HPDE6-E6E7 (cell line): Measurements from ENCODE around the gene TMEM255A.

Experiments used
- DNase-seq: peaks from one replicate; pipeline ENCODE4 v3.0.0; 2011; ENCODE audit warnings: missing footprints; ENCODE audit errors: extremely low spot score

Gene TMEM255A

GRCh38 chrX:120269373-120270035 is 41.8 kb downstream of the TMEM255A start:
- DNase-seq: peak; percentile 31

DNA sequence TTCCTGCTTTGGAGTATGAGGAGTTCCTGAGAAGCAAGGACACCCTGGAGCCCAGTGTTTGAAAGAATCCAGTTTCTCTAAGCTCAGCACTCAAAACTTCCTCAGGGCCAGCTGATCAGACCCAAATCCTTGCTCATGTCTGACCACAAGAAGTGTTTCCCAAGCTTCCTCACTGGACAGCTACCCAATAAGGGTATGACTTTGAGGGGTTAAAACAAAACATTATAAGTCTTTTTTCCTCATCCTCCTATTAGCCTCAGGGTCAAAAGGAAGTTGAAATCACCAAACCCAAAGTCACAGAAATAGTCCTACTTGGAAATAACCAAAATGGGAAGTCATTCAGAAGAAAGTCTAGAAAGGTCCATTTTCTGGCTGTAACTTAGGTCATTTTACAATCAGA is 46.9 kb downstream of the TMEM255A start:
- DNase-seq: no peak

DNA sequence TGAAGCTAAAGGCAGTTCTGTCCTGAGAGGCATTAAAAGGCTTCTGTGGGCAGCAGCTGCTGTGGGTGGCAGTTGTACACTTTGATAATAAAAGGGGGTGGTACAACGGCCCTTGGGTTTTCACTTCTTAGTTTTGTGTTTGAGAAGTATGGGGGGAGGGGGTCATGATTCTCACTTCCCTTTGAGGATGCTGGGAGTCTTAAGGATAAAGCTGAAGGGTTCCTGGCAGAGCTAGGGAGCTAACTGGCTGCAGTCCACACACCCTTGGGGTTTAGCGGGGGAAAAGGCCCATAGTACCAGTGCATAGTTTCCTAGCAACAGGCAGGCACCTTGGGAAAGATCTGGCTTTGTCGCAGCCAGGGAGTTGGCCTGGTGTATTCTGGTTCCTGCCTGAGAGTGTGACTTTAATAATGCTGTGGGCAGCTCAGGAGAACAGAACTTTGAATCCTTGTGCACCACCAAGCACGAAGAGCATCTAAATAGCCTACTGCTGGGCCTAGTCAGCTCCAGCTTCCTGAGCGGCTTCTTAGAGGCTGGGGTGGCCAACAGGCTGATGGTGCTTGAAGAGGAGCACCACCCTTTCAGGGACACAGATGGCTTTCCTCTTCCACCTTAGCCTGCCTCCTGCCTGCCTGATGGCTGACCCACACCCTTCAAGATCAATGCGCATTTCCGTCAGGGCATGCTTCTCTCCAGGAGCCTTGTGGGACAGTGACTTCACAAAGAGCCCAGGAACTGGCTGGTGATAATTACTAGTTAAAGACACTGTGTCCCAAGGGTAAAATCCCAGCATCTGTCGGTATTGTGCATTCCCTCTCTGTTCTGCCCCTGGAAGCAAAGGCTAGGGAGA is 48.2 kb downstream of the TMEM255A start:
- no peak for DNase-seq

- DNase-seq: peak; percentile 66
Observed at GRCh38 chrX:120260369-120260768, 50.9 kb downstream of the TMEM255A start.

- DNase-seq: no peak
Observed at GRCh38 chrX:120253784-120254183, 57.5 kb downstream of the TMEM255A start.

- DNase-seq: no peak
Observed at GRCh38 chrX:120251471-120252011, 59.7 kb downstream of the TMEM255A start.

DNA sequence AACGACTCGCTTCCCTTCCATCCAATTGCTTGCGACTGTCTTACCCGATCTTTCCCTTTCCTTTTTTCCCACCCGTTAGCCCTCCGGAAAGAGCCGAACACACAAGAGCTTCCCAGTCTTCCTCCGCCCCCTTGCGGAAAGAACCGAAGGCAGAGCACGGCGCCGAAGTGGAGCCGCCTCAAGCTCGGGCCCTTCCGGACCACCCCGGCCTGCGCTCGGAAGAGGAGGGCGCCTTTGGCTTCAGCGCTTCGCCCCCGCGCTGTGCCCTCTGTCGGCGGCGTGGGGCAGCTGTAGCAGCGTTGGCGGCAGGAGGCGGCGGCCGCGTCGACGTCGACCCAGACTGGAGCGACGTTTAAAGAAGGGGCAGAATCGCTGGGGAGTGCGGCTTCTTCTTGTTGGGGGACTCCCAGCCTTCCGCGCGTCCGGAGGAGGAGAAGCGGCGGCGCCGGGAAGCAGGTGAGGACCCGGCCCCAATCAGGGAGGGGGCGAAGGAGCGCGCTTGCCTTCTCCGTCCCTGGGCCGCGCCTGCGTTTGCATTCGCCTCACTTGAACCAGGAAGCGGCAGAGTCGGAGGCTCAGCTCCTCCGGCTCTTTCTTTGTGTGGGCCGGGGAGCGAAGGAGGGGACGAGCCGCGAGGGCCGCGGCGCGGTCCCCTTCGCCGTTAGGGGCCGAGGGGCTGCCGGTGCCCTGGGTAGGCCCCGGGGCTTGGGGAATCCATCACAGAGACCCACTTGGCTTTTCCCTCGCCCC is 60.6 kb downstream of the TMEM255A start, which contains the start of gene ZBTB33:
ZBTB33 (plus strand) TSS at position 291 of the 750 bp plus-strand sequence. CDS start 2,604 bp downstream, outside the sequence.
- peak; percentile 57 for DNase-seq

DNA sequence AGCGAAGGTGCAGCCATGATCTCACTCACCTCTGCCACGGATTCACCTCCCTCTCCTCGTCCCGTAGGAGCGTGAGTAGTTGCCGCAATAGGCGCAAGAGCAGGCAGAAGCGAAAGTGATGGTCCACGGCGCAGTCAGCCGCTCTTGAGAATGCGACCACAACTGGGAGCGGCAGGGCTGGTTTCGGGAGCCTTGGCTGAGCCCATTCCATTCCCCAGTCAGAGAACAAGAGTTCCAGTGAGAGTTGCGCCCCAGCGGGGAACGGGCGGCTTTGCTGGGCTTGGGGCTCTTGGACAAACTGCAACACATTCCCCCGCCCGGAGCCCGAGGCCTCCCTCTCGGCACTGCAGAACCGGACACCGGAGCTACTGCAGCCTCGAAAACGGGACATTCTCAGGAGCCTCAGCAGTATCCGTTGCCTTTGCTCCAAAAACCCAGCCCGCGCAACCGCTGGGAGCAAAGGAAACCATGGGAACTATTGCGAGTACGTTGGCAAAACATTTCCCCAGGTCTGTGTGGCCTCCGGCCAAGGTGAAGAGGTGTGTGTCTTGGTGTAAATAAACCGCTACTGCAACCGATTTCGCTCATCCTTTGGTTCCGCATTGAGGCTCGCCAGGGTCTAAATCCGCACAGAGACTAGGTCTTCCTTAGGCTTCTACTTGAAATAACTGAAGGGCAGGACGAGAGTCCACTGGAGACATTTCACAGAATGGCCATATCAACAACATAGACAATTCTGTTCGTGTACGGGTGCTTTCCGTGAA is 66.3 kb downstream of the TMEM255A start:
- DNase-seq: peak; percentile 37

- no peak for DNase-seq
Observed at GRCh38 chrX:120244395-120244734, 66.9 kb downstream of the TMEM255A start.

DNA sequence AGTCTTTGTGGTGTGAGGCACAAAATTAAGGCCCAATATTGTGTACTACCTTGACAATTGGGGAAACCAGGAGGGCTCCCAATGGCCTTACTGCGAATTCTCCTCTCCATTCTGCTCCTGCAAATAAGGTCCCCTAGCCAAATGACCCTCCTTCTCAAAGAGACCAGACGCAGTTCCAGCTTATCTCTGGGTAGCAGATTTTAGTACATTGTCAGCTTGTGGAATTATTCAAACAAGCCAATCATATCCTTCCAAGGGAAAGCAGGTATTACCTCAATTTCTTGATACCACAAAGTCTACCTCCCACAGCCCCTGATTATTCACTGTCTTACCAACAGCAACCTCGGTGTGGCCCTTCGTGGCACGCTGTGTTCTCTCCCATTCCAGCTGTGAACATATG is 68.4 kb downstream of the TMEM255A start:
- no peak for DNase-seq

DNA sequence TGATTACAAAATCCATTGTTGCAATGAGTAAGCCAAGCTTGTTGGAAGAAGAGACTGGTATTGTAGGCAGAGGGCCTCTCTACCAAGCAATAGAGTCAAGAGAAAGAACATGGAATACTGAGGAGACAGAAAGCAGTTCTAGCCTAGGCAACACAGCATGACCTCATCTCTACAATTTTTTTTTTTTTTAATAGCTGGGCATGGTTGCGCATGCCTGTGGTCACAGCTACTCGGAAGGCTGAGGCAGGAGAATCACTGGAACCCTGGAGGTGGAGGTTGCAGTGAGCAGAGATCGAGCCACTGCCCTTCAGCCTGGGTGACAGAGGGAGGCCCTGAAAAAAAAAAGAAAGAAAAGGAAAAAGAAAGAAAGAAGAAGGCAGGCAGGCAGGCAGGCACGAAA is 72.3 kb downstream of the TMEM255A start:
- no peak for DNase-seq

DNA sequence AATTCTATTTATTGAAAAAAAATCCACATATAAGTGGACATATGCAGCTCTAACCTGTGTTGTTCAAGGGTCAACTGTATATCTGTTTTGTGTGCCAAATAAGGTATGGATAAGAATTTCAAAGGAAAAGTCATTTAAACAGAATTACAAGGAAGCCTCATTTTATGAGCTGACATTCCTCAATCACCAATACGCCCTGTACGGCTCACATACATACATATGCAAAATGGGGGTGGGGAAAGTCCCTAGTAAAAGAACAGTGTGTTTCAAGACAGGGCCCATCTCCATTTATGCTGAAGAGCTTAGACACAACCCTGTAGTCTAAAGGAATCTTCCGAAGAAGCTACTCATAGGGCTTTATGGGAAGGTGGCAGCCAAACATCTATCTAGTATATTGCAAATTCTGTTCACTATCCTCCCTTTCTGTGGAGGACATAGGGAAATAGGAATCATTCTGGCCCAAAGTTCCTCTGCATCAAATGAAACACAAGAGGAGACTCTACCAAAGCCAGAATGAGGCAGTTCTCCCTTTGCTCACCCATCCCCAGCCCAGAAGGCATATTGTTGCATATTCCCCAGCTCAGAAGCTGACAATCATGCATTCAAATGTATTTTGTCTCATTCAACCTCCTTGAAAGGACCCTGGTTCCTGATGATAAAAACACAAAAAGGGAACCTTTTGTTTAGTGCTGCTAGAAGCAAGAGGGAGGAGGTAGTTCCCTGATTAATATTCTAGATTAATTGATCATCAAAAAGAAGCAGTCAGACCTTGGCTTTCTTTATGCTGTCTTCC is 74.4 kb downstream of the TMEM255A start:
- DNase-seq: no peak

DNA sequence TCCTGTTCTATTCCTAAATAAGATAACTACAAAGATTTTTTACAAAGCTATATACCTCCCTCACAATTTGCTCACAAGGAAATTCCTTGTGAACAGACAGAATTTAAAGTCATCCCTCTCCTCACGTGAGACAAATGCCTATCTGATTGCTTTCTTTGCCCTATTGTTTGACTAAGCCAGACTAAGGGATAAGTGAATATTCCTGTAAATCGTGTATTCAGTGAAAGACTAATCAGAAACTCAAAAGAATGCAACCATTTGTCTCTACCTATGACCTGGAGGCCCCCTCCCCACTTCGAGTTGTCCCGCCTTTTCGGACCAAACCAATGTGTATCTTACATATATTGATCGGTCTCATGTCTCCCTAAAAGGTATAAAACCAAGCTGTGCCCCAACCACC is 76.0 kb downstream of the TMEM255A start:
- DNase-seq: no peak

DNA sequence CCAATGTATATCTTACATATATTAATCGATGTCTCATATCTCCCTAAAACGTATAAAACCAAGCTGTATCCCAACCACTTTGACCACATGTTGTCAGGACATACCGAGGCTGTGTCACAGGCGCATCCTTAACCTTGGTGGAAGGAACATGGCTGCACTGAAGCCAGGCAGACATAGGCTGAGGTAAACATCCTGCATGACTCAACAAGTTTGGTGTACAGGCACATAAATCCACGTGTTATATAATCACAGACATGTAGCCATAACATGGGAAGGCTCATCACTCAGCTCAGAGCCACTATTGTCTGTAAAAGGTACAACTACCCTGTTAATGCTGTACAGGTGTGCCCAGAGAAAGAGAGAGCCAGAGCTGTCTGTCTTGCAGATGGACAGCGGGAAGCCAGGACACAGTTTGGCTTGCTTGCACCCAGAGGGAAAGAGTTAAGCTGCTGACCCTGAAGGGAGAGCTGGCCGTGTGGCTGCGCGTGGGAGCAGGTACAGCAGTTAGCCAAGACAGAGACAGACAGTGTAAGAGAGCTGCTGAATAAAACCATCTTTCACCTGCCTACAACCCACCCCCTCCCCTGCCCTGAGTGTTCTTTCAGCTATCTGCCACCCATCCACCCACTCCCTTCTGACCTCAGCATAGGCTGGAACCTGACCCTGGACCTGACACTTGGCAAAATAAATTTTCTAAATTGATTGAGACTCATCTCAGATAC is 82.9 kb downstream of the TMEM255A start:
- no peak for DNase-seq

- no peak for DNase-seq
Observed at GRCh38 chrX:120224388-120224787, 86.9 kb downstream of the TMEM255A start.

DNA sequence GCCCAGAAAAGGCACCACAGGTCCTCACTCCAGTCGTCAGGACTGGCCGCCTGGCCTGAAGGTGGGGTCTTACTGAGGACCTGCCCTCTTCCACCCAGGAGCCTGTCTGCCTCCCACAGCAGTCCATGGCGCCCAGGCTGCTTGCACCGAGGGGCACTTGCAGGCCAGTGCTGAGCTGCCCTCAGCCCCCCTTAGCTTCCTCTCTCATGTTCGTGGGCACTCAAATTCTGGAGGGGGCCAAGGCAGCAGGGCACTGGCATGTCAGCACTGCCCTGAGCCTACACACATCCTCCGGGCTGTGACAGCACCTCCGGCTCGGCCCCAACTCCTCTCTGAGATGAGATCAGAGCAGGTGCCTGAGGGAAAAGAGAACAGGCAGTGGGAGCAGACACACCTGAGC is 87.9 kb downstream of the TMEM255A start:
- DNase-seq: no peak

- peak; percentile 40 for DNase-seq
Observed at GRCh38 chrX:120213438-120214265, 97.6 kb downstream of the TMEM255A start.
